GM23338 (cell line): ENCODE measurements around the gene GLCE. TPM values are rescaled to one million over a fixed set of nuclear protein-coding genes. Genes with fewer than 3 reads are reported as not detected.

ENCODE experiments used
- ATAC-seq: fragments of 200-7000 bp; cut with Tn5 transposase; 3 replicates; pipeline ENCODE4 v1.9.1; 2020
- DNase-seq: peaks from one replicate; pipeline ENCODE4 v3.0.0-alpha.2; 2015; ENCODE audit warnings: low spot score
- H2AFZ ChIP-seq: fragments of 200-600 bp; sonication (generic); 2 replicates; pipeline ENCODE4 v1.8.0; 2016; ENCODE audit warnings: antibody characterized with exemption, mild to moderate bottlenecking, moderate library complexity
- H3F3A ChIP-seq: fragments of 200-600 bp; sonication (generic); replicated peaks from 2 replicates; pipeline ENCODE4 v1.8.0; 2017; ENCODE audit warnings: antibody characterized with exemption, mixed run types, low read depth
- H3K27ac ChIP-seq: fragments of 200-600 bp; sonication (generic); 2 replicates; pipeline ENCODE4 v1.6.1; 2016; ENCODE audit warnings: low read depth
- H3K27me3 ChIP-seq: fragments of 200-600 bp; sonication (generic); 2 replicates; pipeline ENCODE4 v1.8.0; 2016; ENCODE audit warnings: mild to moderate bottlenecking, mixed run types, moderate library complexity; ENCODE audit not compliant: insufficient read depth
- H3K36me3 ChIP-seq: fragments of 200-600 bp; sonication (generic); 2 replicates; pipeline ENCODE4 v1.8.0; 2016; ENCODE audit warnings: mild to moderate bottlenecking; ENCODE audit not compliant: insufficient read depth
- H3K4me1 ChIP-seq: fragments of 200-600 bp; sonication (generic); 2 replicates; pipeline ENCODE4 v1.8.0; 2016; ENCODE audit warnings: mild to moderate bottlenecking, moderate library complexity; ENCODE audit not compliant: insufficient read depth
- H3K4me2 ChIP-seq: fragments of 200-600 bp; sonication (generic); 2 replicates; pipeline ENCODE4 v1.7.1; 2017; ENCODE audit warnings: mixed run types
- H3K4me3 ChIP-seq: fragments of 200-600 bp; sonication (generic); 2 replicates; pipeline ENCODE4 v1.6.1; 2016; ENCODE audit warnings: mixed run types
- H3K79me2 ChIP-seq: fragments of 200-600 bp; sonication (generic); replicated peaks from 2 replicates; pipeline ENCODE4 v1.8.0; 2017; ENCODE audit warnings: mild to moderate bottlenecking; ENCODE audit not compliant: insufficient read depth
- H3K9me2 ChIP-seq: fragments of 200-600 bp; sonication (generic); 2 replicates; pipeline ENCODE4 v1.8.0; 2017; ENCODE audit not compliant: insufficient read depth
- H4K20me1 ChIP-seq: fragments of 200-600 bp; sonication (generic); replicated peaks from 2 replicates; pipeline ENCODE4 v1.8.0; 2017; ENCODE audit warnings: mild to moderate bottlenecking; ENCODE audit not compliant: insufficient read depth
- H3K27ac Mint-ChIP-seq: 2 replicates; pipeline ENCODE4 v1.8.0; 2020; ENCODE audit warnings: inconsistent platforms, mild to moderate bottlenecking, moderate library complexity, mixed read lengths
- H3K27me3 Mint-ChIP-seq: 3 replicates; pipeline ENCODE4 v1.8.0; 2022; ENCODE audit warnings: low read depth, mild to moderate bottlenecking, moderate library complexity, mixed read lengths, inconsistent platforms; ENCODE audit not compliant: insufficient read depth, poor library complexity
- H3K36me3 Mint-ChIP-seq: 3 replicates; pipeline ENCODE4 v1.8.0; 2021; ENCODE audit warnings: low read depth, mild to moderate bottlenecking, inconsistent platforms, moderate library complexity, mixed read lengths
- H3K4me1 Mint-ChIP-seq: 3 replicates; pipeline ENCODE4 v1.8.0; 2020; ENCODE audit warnings: mild to moderate bottlenecking, inconsistent platforms, mixed read lengths
- H3K4me3 Mint-ChIP-seq: 3 replicates; pipeline ENCODE4 v1.8.0; 2021; ENCODE audit warnings: moderate library complexity, mild to moderate bottlenecking, inconsistent platforms, mixed read lengths
- H3K9me3 Mint-ChIP-seq: 3 replicates; pipeline ENCODE4 v1.8.0; 2020; ENCODE audit warnings: moderate library complexity, mild to moderate bottlenecking, inconsistent platforms, mixed read lengths
- CREB1 ChIP-seq: fragments of 250-450 bp; sonication (Bioruptor Pico); IDR thresholded peaks from 2 replicates; pipeline ENCODE4 v1.5.0; 2020; ENCODE audit warnings: low read depth, mild to moderate bottlenecking, moderate library complexity
- CTCF ChIP-seq, 2 experiments: fragments of 200-600 bp in 1 of 2; sonication (generic) in 1 of 2; conservative IDR thresholded peaks; 2 replicates each; pipeline versions ENCODE4 v1.5.1 to v1.6.1; 2016 to 2017; ENCODE audit warnings: antibody characterized with exemption in 2 of 2, low read depth in 2 of 2, mild to moderate bottlenecking in 2 of 2, moderate library complexity in 1 of 2
- ETS1 ChIP-seq: IDR thresholded peaks from 2 replicates; pipeline ENCODE4 v1.6.1; 2016; ENCODE audit warnings: antibody characterized with exemption
- EZH2 ChIP-seq: fragments of 200-600 bp; sonication (generic); IDR thresholded peaks from one replicate; pipeline ENCODE4 v1.8.0; 2017; ENCODE audit warnings: antibody characterized with exemption, mild to moderate bottlenecking, low read depth; ENCODE audit not compliant: unreplicated experiment
- EZH2phosphoT487 ChIP-seq: fragments of 200-600 bp; sonication (generic); IDR thresholded peaks from one replicate; pipeline ENCODE4 v1.8.1; 2018; ENCODE audit warnings: antibody characterized with exemption; ENCODE audit not compliant: unreplicated experiment
- JUNB ChIP-seq: IDR thresholded peaks from one replicate; pipeline ENCODE4 v1.6.1; 2016; ENCODE audit warnings: antibody characterized with exemption; ENCODE audit not compliant: unreplicated experiment
- NANOG ChIP-seq: IDR thresholded peaks from 2 replicates; pipeline ENCODE4 v1.6.1; 2016; ENCODE audit warnings: antibody characterized with exemption, borderline replicate concordance
- POLR2AphosphoS5 ChIP-seq: IDR thresholded peaks from 2 replicates; pipeline ENCODE4 v1.6.1; 2016; ENCODE audit warnings: antibody characterized with exemption, low read depth
- REST ChIP-seq: IDR thresholded peaks from one replicate; pipeline ENCODE4 v1.6.1; 2018; ENCODE audit warnings: antibody characterized with exemption; ENCODE audit not compliant: unreplicated experiment
- STAT1 ChIP-seq: IDR thresholded peaks from one replicate; pipeline ENCODE4 v1.6.1; 2016; ENCODE audit warnings: antibody characterized with exemption; ENCODE audit not compliant: unreplicated experiment
- ZNF114 ChIP-seq: fragments of 250-450 bp; sonication (Bioruptor Pico); IDR thresholded peaks from 2 replicates; pipeline ENCODE4 v1.5.0; 2020; ENCODE audit warnings: mild to moderate bottlenecking, moderate library complexity
- ZNF331 ChIP-seq: fragments of 250-450 bp; sonication (Bioruptor Pico); IDR thresholded peaks from 2 replicates; pipeline ENCODE4 v1.5.0; 2020; ENCODE audit warnings: low read depth, mild to moderate bottlenecking, moderate library complexity
- ZNF462 ChIP-seq: fragments of 250-450 bp; sonication (Bioruptor Pico); IDR thresholded peaks from 2 replicates; pipeline ENCODE4 v1.5.0; 2020; ENCODE audit warnings: mild to moderate bottlenecking, moderate library complexity
- polyA plus RNA-seq: library from polyadenylated mRNA; unstranded; fragments of >200 nt; fragmentation: Nextera tagmentation; extraction: Ambion mirVana; gene quantifications from 2 replicates; pipeline ENCODE4 v1.2.1, GENCODE V29; 2016
- total RNA-seq: library from RNA; depleted of rRNA; stranded (reverse); fragments of >200 nt; shearing (Covaris generic); gene quantifications from 2 replicates; pipeline ENCODE4 v1.2.3, GENCODE V29; 2014

The GLCE gene
- total and polyA plus RNA-seq, 2 experiments from 2014 or later: 7.5 to 15.5 TPM

GRCh38 chr15:69163141-69163669 is 2.8 kb downstream of the GLCE start:
- Histone ChIP-seq H3K4me2 (no peak overlapping the region), H3K9me2 (no peaks in the 10 kb centered on the region), H3K4me1 (peaks cover 14% of the 10 kb centered on the region), H3K79me2 (peaks cover 60% of the 10 kb centered on the region), H3K27me3 (peaks cover 24% of the 10 kb centered on the region), H2AFZ (no peak overlapping the region), H3F3A (no peaks in the 10 kb centered on the region; the same call in 1 of the 2 replicates), H4K20me1 (peaks cover 26% of the 10 kb centered on the region), H3K36me3 (no peaks in the 10 kb centered on the region), H3K4me3 (no peak overlapping the region), H3K27ac (no peak overlapping the region)
- no peaks in the 10 kb centered on the region; the same call in 2 of the 3 replicates for H3K9me3 Mint-ChIP-seq
- H3K27me3 Mint-ChIP-seq: peaks cover 7% of the 10 kb centered on the region
- ATAC-seq (no peak), DNase-seq (no peak)
- H3K36me3 Mint-ChIP-seq: no peaks in the 10 kb centered on the region; the same call in 2 of the 3 replicates
- TF ChIP-seq REST (no peak), ZNF114 (CRISPR knock-in tag) (no peak), POLR2AphosphoS5 (no peak), CREB1 (no peak), NANOG (no peak), ZNF462 (CRISPR knock-in tag) (no peak), ETS1 (no peak), STAT1 (no peak), ZNF331 (no peak), EZH2phosphoT487 (no peak), CTCF (conservative IDR thresholded peaks at IDR 0.05; ENCODE audit: low read depth in 2 of 2) (no peak), JUNB (no peak), EZH2 (no peak)
- H3K27ac Mint-ChIP-seq: no peak overlapping the region
- H3K4me3 Mint-ChIP-seq: no peak overlapping the region
- peaks cover 47% of the 10 kb centered on the region for H3K4me1 Mint-ChIP-seq
